Activated T-helper 2 cell treated with anti-CD3 and anti-CD28 coated beads, Interferon-gamma antibody, Interleukin-2, Interleukin-4, amounts not matched to agents 10 μg/mL and 5 μg/mL and 100 μg/mL, durations not matched to agents 14 hours and 24 hours and 36 hours (primary cell): ENCODE data around the gene ASRGL1. TPM values are rescaled to one million over a fixed set of nuclear protein-coding genes. Genes with fewer than 3 reads are reported as not detected.

ENCODE experiments used
- DNase-seq: peaks from one replicate; pipeline ENCODE4 v3.0.0; 2021; ENCODE audit warnings: low spot score
- H3K27ac Mint-ChIP-seq: one replicate; pipeline ENCODE4 v1.8.0; 2021; ENCODE audit warnings: mixed read lengths
- H3K27me3 Mint-ChIP-seq: one replicate; pipeline ENCODE4 v1.8.0; 2021; ENCODE audit warnings: low read depth, mixed read lengths
- H3K36me3 Mint-ChIP-seq: one replicate; pipeline ENCODE4 v1.8.0; 2021; ENCODE audit warnings: low read depth, mixed read lengths
- H3K4me1 Mint-ChIP-seq: one replicate; pipeline ENCODE4 v1.8.0; 2021; ENCODE audit warnings: low read depth, mixed read lengths
- H3K4me3 Mint-ChIP-seq: one replicate; pipeline ENCODE4 v1.8.0; 2021; ENCODE audit warnings: low read depth, mild to moderate bottlenecking, moderate library complexity, mixed read lengths
- H3K9me3 Mint-ChIP-seq: one replicate; pipeline ENCODE4 v1.8.0; 2021; ENCODE audit warnings: mixed read lengths
- intact Hi-C: fragments of 100-400 bp; cut with micrococcal nuclease; formaldehyde crosslinking; loops from one replicate; pipeline ENCODE4 v1.15.1; 2023
- total RNA-seq: library from RNA; stranded (reverse); gene quantifications from 2 replicates; pipeline ENCODE4 v1.2.3, GENCODE V29; 2022

ASRGL1 gene
- total RNA-seq, 1 donor from 2014 or later, result 6.1 TPM

GRCh38 chr11:62390237-62390636 is 53.0 kb downstream of the ASRGL1 start:
- no peaks in the 10 kb centered on the region for H3K36me3 Mint-ChIP-seq
- no peak overlapping the region for H3K4me3 Mint-ChIP-seq
- intact Hi-C loops, result loop anchor here (10.0 kb wide), 2 partner anchors 55 to 305 kb away; no protein-coding TSS in a partner anchor
- peaks cover 9% of the 10 kb centered on the region for H3K4me1 Mint-ChIP-seq
- DNase-seq, result no peak
- H3K9me3 Mint-ChIP-seq, result no peaks in the 10 kb centered on the region
- H3K27me3 Mint-ChIP-seq, result peaks cover 2% of the 10 kb centered on the region
- H3K27ac Mint-ChIP-seq, result no peak overlapping the region

DNA sequence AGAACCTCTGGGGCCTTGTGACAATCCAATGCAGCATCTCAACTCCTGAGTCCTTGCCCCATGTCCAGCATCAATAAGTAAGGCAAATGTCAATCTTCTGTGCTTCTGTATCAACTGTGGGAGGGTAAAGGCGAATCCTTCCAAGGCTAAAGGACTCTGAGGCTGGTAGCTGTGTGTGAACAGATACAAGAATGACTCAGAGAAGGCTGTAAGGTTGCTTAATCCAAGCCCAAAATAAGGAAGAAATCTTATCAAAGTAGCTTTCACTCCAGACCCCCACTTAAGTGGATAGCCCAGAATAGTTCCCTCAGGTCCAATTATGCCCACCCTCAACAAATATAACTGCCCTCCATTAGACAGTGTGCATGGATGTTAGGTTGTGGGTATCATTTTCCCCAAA is 53.5 kb downstream of the ASRGL1 start:
- Mint-ChIP-seq H3K4me1 (peaks cover 8% of the 10 kb centered on the region), H3K36me3 (no peaks in the 10 kb centered on the region), H3K27me3 (peaks cover 2% of the 10 kb centered on the region), H3K9me3 (no peaks in the 10 kb centered on the region), H3K4me3 (no peak overlapping the region), H3K27ac (no peak overlapping the region)
- DNase-seq, result no peak
- intact Hi-C loops, result loop anchor here (10.0 kb wide), 2 partner anchors 54 to 304 kb away; no protein-coding TSS in a partner anchor

DNA sequence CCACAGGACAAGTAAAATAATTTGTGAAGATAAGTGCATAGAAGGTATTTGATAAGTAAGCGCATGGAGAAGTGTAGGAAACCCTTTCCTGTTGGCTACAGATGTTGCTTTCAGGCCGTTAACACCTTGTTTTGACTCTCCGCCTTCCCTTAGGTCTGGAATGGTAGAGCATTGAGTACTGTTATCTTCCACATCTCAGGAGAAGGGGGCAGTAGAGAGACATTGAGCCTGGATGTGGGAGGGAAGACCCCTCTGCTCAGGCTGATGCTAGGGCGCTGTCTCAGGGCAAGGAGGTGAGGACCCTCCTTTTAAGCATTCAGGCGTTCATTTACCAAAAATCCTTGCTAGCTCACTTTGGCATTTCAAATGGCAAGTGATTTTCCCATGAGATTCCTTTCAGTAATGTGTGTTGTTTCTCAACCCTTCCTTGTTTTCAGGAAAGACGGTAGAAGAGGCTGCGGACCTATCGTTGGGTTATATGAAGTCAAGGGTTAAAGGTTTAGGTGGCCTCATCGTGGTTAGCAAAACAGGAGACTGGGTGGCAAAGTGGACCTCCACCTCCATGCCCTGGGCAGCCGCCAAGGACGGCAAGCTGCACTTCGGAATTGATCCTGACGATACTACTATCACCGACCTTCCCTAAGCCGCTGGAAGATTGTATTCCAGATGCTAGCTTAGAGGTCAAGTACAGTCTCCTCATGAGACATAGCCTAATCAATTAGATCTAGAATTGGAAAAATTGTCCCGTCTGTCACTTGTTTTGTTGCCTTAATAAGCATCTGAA is 54.6 kb downstream of the ASRGL1 start:
- Mint-ChIP-seq H3K4me1 (peaks cover 8% of the 10 kb centered on the region), H3K4me3 (no peak overlapping the region), H3K27ac (no peak overlapping the region), H3K36me3 (no peaks in the 10 kb centered on the region), H3K9me3 (no peaks in the 10 kb centered on the region), H3K27me3 (peaks cover 2% of the 10 kb centered on the region)
- no peak for DNase-seq
- intact Hi-C loops, result loop anchor here (10.0 kb wide), 2 partner anchors 53 to 303 kb away; no protein-coding TSS in a partner anchor

DNA sequence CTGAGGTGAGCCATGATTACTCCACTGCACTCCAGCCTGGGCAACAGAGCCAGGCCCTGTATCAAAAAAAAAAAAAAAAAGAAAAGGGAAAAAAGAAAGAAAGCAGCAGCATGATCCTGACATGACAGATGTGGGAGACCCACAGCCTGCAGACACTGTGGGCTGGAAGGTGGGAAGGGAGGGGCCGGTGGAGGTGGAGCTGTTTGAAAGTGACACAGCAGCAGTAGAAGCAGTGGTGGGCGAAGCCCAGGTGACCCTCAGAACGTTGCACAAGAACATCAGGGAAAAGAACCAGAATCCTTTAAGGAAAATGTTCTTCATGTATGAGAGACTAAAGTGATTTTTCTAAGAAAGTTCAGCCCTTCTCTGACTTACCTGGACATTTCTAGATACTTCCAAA is 55.3 kb downstream of the ASRGL1 start:
- H3K27me3 Mint-ChIP-seq, result peaks cover 2% of the 10 kb centered on the region
- intact Hi-C loops, result loop anchor here (10.0 kb wide), 2 partner anchors 52 to 302 kb away; no protein-coding TSS in a partner anchor
- peaks cover 6% of the 10 kb centered on the region for H3K4me1 Mint-ChIP-seq
- no peak overlapping the region for H3K27ac Mint-ChIP-seq
- no peaks in the 10 kb centered on the region for H3K36me3 Mint-ChIP-seq
- DNase-seq, result no peak
- no peaks in the 10 kb centered on the region for H3K9me3 Mint-ChIP-seq
- H3K4me3 Mint-ChIP-seq, result no peak overlapping the region

DNA sequence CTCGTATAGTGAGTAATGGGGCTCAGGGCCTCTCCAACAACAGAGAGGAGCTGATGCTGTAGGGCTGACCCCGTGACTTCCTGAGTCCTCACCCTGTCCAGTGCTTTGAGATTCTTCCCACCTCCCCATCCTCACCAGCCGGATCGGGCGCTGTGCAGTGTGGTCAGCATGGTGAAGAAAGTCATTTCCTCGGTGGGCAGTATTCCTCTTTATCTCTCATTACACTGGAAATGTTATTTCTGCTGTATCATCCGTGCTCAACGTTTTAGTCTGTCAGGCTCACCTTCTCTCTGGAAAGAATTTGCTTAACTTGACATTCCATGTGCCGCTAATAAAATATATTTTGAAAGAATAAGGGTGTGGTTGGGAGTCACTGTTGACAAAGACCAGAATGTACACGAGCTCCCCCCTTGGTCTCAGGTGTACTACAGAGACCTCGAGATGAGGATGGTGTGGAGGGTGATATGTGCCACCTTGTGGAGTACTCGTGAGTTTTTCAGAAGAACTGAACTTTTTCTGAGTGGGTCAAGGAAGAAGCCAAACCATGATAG is 55.9 kb downstream of the ASRGL1 start:
- peaks cover 4% of the 10 kb centered on the region for H3K4me1 Mint-ChIP-seq
- peaks cover 2% of the 10 kb centered on the region for H3K27me3 Mint-ChIP-seq
- intact Hi-C loops, result loop anchor here (10.0 kb wide), 2 partner anchors 52 to 302 kb away; no protein-coding TSS in a partner anchor
- no peak overlapping the region for H3K4me3 Mint-ChIP-seq
- H3K27ac Mint-ChIP-seq, result no peak overlapping the region
- DNase-seq, result no peak
- H3K9me3 Mint-ChIP-seq, result no peaks in the 10 kb centered on the region
- no peaks in the 10 kb centered on the region for H3K36me3 Mint-ChIP-seq

DNA sequence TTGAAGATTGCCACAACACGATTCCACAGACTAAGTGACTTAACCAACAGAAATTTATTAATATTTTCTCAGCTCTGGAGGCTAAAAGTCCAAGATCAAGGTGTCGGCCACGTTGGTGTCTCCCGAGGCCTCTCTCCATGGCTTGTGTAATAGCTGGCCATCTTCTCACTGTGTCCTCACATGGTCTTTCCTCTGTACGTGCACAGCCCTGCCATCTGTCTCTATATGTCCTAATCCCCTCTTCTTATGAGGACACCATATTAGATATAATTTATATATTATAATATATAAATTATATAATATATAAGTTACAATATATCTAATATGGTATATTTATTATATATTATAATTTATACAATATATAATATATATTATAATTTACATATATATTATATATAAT is 56.5 kb downstream of the ASRGL1 start:
- no peak overlapping the region for H3K27ac Mint-ChIP-seq
- no peaks in the 10 kb centered on the region for H3K9me3 Mint-ChIP-seq
- intact Hi-C loops, result loop anchor here (2.0 to 10.0 kb wide), 3 partner anchors 51 to 301 kb away; no protein-coding TSS in a partner anchor
- DNase-seq, result no peak
- peaks cover 6% of the 10 kb centered on the region for H3K4me1 Mint-ChIP-seq
- peaks cover 2% of the 10 kb centered on the region for H3K27me3 Mint-ChIP-seq
- H3K36me3 Mint-ChIP-seq, result no peaks in the 10 kb centered on the region
- no peak overlapping the region for H3K4me3 Mint-ChIP-seq

DNA sequence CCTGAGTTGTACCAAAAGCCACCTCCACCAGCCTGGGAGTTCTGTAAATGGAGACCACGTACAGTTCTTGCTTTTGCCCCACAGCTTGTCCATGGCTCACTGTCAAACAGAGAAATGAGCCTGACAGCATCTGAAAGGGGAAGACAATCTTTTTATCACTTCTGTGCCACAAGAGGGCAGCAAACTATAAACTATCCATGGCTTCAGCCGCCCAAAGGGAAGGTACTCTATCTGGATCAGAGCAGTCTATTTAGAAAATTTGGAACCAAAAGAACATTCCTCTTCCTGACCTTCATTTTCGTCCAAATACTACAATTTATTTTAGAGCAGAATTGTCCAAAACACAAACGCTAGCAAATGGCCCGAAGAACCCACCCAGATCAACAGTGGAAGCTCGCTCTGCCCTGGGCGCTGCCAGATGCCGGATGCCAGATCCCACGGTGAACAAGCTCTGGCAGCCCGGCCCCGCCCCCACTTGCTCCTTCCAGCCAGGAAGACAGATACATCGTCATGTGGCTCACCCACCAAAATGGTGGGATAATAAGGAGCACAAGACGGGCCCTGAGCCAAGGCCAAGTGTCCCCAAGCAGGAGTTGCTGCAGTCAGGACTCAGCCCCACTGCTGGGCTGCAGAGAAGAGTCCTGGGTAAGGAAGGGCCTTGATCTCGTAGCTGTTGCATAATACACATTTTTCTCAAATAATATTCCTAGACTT is 57.7 kb downstream of the ASRGL1 start:
- H3K27ac Mint-ChIP-seq, result no peak overlapping the region
- DNase-seq, result peak; percentile 40
- no peaks in the 10 kb centered on the region for H3K36me3 Mint-ChIP-seq
- H3K4me1 Mint-ChIP-seq, result peaks cover 10% of the 10 kb centered on the region
- H3K4me3 Mint-ChIP-seq, result no peak overlapping the region
- intact Hi-C loops, result loop anchor here (2.0 to 10.0 kb wide), 3 partner anchors 50 to 300 kb away; no protein-coding TSS in a partner anchor
- peaks cover under 1% of the 10 kb centered on the region for H3K27me3 Mint-ChIP-seq
- no peaks in the 10 kb centered on the region for H3K9me3 Mint-ChIP-seq

GRCh38 chr11:62395885-62396551 is 58.8 kb downstream of the ASRGL1 start:
- no peak overlapping the region for H3K4me3 Mint-ChIP-seq
- DNase-seq, result no peak
- H3K9me3 Mint-ChIP-seq, result no peaks in the 10 kb centered on the region
- H3K4me1 Mint-ChIP-seq, result peaks cover 10% of the 10 kb centered on the region
- no peaks in the 10 kb centered on the region for H3K36me3 Mint-ChIP-seq
- H3K27ac Mint-ChIP-seq, result no peak overlapping the region
- no peaks in the 10 kb centered on the region for H3K27me3 Mint-ChIP-seq
- intact Hi-C loops, result loop anchor here (2.0 to 10.0 kb wide), 3 partner anchors 49 to 299 kb away; no protein-coding TSS in a partner anchor

- intact Hi-C loops, result loop anchor here (10.0 kb wide), 2 partner anchors 46 to 296 kb away; no protein-coding TSS in a partner anchor
- H3K9me3 Mint-ChIP-seq, result no peaks in the 10 kb centered on the region
- H3K27ac Mint-ChIP-seq, result no peak overlapping the region
Observed at GRCh38 chr11:62398011-62398994, 61.1 kb downstream of the ASRGL1 start.

GRCh38 chr11:62399172-62399877 is 62.1 kb downstream of the ASRGL1 start:
- intact Hi-C loops, result loop anchor here (10.0 kb wide), 2 partner anchors 45 to 295 kb away; no protein-coding TSS in a partner anchor
- no peaks in the 10 kb centered on the region for H3K27me3 Mint-ChIP-seq
- H3K4me3 Mint-ChIP-seq, result no peak overlapping the region
- no peaks in the 10 kb centered on the region for H3K36me3 Mint-ChIP-seq
- peaks cover 25% of the 10 kb centered on the region for H3K4me1 Mint-ChIP-seq
- no peak for DNase-seq
- H3K27ac Mint-ChIP-seq, result no peak overlapping the region
- no peaks in the 10 kb centered on the region for H3K9me3 Mint-ChIP-seq

More at GRCh38 chr11:62398011-62398994, 61.1 kb downstream of the ASRGL1 start:
- H3K4me3 Mint-ChIP-seq, result no peak overlapping the region
- DNase-seq, result no peak
- H3K4me1 Mint-ChIP-seq, result peaks cover 25% of the 10 kb centered on the region
- H3K36me3 Mint-ChIP-seq, result no peaks in the 10 kb centered on the region
- no peaks in the 10 kb centered on the region for H3K27me3 Mint-ChIP-seq

GRCh38 chr11:62399878-62400266 is 62.6 kb downstream of the ASRGL1 start:
- H3K27me3 Mint-ChIP-seq, result no peaks in the 10 kb centered on the region

More at GRCh38 chr11:62399878-62400266, 62.6 kb downstream of the ASRGL1 start:
- Mint-ChIP-seq H3K27ac (no peak overlapping the region), H3K4me1 (peaks cover 24% of the 10 kb centered on the region), H3K9me3 (no peaks in the 10 kb centered on the region), H3K4me3 (no peak overlapping the region), H3K36me3 (no peaks in the 10 kb centered on the region)
- intact Hi-C loops, result loop anchor here (10.0 kb wide), 2 partner anchors 45 to 295 kb away; no protein-coding TSS in a partner anchor
- no peak for DNase-seq
